ENCODE results near the gene ZFP36L1.

- TF ChIP-seq POLR2A (IDR thresholded peaks at IDR 0.05) = no peak
- TF ChIP-seq POLR2AphosphoS5 (IDR thresholded peaks at IDR 0.05) = no peak
Measured at GRCh38 chr14:68824207-68824516, 31.3 kb upstream of the ZFP36L1 start.

Data from spleen (tissue), 3 donors.